GM18873 (cell line): Measurements from ENCODE around the gene LMCD1.

Experiments used
- ATAC-seq: cut with Tn5 transposase; IDR thresholded peaks from one replicate; pipeline ENCODE4 v1.9.1; 2021; ENCODE audit warnings: mild to moderate bottlenecking, moderate library complexity, moderate number of reproducible peaks; ENCODE audit not compliant: unreplicated experiment, low FRiP score

LMCD1 gene

GRCh38 chr3:8530581-8530980 lies 29.0 kb downstream of the LMCD1 start:
- ATAC-seq = no peak

GRCh38 chr3:8532251-8532871 lies 30.7 kb downstream of the LMCD1 start:
- ATAC-seq = no peak

DNA sequence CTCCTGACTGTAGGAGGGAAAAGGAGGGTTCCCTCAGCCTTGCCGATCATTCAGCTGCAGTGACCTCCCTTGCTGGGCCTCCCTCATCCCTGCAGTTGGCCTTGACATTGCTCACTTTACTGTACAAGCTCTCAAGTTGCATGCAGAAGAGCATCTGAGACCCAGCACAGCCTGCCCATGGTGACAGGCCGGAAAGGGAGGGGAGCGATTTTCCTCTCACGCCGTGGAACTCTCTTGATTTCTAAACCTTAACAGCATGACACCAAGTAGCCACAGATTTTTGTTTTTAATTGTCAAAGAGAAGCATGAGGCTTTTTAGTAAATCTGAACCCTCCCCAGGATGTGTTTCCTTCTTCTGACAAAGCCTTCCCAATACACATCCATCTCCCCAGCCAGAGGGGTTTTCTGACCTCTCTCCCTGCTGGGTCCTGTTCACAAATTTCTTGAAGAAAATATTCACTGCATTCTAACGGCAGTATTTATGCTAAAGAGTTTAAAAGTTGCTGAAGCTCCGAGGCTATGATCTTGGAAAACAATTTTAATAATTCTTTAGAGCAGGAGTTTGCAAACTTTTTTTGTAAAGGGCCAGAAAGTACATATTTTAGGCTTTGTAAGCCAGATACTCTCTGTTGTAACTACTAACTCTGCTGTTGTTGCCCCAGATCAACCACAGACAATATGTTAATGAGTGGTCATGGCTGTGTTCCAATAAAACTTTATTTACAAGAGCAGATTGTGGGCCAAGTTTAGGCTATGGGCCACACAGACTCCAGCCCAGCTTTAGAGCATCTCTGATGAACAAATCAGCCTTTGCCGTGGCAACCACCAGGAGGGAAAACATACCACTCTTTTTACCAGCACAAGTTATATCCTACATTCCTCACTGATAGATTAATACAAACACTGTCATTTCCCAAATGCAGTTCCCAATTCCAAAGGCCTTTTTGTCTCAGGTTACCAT lies 34.8 kb downstream of the LMCD1 start:
- ATAC-seq = no peak

DNA sequence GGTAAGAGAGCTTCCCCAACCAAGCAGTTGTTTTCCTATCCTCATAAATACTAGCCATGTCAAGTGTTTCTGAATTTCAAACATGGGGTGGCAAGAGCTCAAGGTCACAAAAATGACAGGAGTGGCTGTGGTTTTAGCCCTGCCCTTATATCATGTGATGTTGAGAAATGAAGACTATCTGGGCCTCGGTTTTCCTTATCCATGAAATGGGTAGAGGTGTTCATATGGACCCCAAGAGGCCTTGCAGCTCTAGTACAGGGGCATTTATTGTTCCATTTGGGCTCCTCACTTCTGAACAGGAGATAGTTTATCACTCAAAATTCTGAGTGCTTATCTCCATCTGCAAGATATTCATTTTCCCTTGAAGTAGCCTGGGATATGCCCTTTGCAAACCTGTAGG lies 35.8 kb downstream of the LMCD1 start:
- ATAC-seq = no peak

- no peak for ATAC-seq
These were observed 36.6 kb downstream of the LMCD1 start for GRCh38 chr3:8538223-8538622.

DNA sequence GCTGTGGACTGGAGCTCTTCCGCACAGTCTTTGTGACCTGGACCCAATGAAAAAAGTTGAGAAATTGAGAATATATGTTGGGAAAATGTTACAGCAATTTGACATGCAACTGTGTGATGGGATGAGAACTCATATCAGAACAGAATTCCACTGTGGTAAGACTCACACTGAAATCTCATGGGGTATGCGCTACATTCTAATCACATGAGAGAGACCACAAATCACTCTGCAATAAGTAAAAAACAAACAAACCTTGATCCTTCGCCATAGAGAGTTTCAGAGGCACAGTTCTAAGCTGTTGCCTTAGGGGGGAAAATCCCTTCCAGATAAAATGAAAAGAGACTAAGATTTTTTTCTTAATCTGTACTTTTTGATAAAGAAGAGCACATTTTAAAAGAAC lies 37.3 kb downstream of the LMCD1 start:
- ATAC-seq = no peak

GRCh38 chr3:8539419-8539818 lies 37.8 kb downstream of the LMCD1 start:
- ATAC-seq = no peak

GRCh38 chr3:8540456-8540855 lies 38.8 kb downstream of the LMCD1 start:
- ATAC-seq = no peak

GRCh38 chr3:8541486-8541885 lies 39.9 kb downstream of the LMCD1 start:
- ATAC-seq = no peak

DNA sequence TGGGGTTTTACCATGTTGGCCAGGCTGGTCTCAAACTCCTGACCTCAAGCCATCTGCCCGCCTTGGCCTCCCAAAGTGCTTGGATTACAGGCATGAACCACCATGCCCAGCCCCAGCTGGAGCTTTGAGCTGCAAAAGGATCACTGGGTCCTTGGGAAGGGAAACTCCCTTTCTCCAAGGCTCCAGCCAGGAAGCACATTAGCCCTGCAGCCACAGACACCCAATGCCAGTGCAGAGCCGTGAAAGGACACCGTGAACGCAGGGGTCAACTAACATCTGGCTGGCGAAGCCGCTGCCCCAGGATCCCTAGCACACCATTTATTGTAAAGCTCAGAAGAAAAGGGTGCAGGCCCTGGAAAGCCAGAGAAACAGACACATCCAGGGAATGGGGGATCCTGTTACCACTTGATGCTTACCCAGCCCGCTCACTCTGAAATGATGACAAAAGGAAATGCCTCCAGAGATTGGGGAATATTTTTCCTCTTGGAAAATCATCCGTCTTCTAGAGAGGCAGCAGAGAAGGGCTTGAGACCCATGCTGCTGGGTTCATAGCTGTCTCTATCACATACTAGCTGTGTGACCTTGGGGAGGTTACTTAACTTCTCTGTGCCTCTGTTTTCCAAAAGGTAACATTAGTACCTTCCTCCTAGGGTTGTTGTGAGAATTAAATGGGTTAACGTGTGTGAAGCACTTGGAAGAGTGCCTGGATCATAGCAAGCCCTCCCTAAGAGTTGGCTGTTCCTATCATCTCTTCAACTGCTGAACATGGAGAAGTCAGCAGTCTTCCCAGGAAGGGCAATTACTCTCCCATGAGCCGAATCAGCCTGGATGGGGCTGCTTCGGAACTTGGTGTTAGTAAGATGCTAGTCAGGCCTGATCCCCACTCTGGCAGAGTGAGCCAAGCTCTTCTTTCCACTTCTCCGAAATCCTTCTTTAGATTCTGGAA lies 40.8 kb downstream of the LMCD1 start:
- no peak for ATAC-seq

- no peak for ATAC-seq
These were observed 45.0 kb downstream of the LMCD1 start for GRCh38 chr3:8546609-8547008.

DNA sequence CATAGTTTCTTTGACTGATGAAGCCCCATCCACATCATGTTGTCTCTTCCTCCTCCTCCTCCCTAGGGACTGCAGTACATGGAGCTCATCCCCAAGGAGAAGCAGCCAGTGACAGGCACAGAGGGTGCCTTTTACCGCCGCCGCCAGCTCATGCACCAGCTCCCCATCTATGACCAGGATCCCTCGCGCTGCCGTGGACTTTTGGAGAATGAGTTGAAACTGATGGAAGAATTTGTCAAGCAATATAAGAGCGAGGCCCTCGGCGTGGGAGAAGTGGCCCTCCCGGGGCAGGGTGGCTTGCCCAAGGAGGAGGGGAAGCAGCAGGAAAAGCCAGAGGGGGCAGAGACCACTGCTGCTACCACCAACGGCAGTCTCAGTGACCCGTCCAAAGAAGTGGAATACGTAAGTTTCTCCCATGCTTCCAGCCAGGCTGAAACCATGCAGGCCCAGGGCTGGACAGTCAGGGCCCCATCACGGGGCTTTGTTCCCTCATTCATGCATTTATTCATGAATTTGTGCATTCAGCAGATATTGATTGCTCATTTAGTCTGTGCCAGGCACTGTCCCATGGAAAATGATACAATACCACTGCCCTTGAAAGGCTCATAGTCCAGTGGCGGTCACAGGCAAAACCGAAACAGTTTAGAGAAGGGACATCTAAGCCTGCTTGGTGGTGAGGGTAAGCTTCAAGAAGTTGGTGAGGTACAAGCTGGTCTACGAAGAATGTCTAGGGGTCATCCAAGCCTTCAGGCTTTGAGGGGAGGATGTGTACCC lies 47.1 kb downstream of the LMCD1 start:
- ATAC-seq = no peak

DNA sequence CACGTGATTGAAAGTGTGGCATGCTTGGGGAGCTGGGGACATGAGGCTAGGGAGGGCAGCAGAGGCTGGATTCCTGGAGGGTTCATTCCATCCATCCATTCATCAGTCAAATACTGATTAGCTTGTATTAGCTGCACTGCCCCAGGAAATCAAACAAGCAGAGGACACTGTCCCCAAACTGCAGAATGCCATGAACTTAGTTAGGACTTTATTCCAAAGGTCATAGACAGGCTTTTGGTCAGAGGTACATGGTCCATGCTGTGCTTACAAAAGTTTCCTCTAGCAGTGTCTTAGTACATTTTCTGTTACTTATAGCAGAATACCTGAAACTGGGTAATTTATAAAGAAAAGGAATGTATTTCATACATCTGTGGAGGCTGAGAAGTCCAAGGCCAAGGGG lies 47.7 kb downstream of the LMCD1 start:
- no peak for ATAC-seq

GRCh38 chr3:8550611-8551010 lies 49.0 kb downstream of the LMCD1 start:
- no peak for ATAC-seq

DNA sequence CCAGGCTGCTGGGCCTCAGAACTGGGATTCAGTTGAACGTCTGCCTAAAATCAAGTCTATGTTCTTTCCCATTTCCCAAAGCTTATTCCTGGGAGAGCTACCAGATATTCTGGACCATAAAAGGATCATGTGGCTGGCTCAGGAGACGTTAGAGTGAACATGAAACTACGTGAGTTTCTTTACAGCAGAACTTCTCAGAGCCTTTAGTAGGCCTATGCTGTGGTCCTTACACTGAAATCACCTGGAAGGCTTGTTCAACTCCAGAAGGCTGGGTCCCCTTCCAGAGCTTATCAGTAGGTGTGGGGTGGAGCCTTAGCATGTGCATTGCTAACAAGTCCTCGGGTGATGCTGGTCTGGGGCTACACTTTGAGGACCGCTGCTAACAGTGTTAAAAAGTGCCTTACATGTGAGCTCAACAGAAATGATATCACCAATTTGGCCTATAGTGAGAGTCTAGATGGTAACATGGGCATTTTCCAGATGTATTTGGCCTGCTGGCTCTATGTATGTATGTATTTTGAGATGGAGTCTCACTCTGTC lies 50.7 kb downstream of the LMCD1 start:
- ATAC-seq = no peak

GRCh38 chr3:8553405-8553804 lies 51.8 kb downstream of the LMCD1 start:
- ATAC-seq = no peak

GRCh38 chr3:8554696-8555095 lies 53.1 kb downstream of the LMCD1 start:
- ATAC-seq = no peak

GRCh38 chr3:8555113-8555661 lies 53.6 kb downstream of the LMCD1 start:
- no peak for ATAC-seq

GRCh38 chr3:8555725-8556472 lies 54.3 kb downstream of the LMCD1 start:
- no peak for ATAC-seq
